ENCODE results near the gene CRYBB2.

GRCh38 chr22:25219948-25220442 is 556 bp downstream of the CRYBB2 start:
- TF ChIP-seq CTCF (IDR thresholded peaks at IDR 0.05) (no peak), EP300 (IDR thresholded peaks at IDR 0.05) (no peak)

Measured in tibial nerve (tissue), 4 donors.